Lung microvascular endothelial cell (primary cell): ENCODE measurements around the gene SLCO3A1. TPM values are rescaled to one million over a fixed set of nuclear protein-coding genes. Genes with fewer than 3 reads are reported as not detected.

ENCODE experiments used
- DNase-seq, 2 donors: peaks; one replicate each; pipeline versions ENCODE4 v3.0.0 to v3.0.0-alpha.2; 2010; ENCODE audit warnings: low read depth in 2 of 2
- total RNA-seq: library from RNA; depleted of rRNA; stranded (reverse); fragments of >200 nt; gene quantifications from 2 replicates; pipeline ENCODE4 v1.2.1, GENCODE V29; 2014

Gene SLCO3A1
- total RNA-seq, 1 donor from 2014 or later = 0.20 TPM

GRCh38 chr15:91997163-91997562 is 143.7 kb downstream of the SLCO3A1 start:
- DNase-seq = no peak

GRCh38 chr15:92000709-92001108 is 147.2 kb downstream of the SLCO3A1 start:
- DNase-seq = no peak

GRCh38 chr15:92001307-92001706 is 147.8 kb downstream of the SLCO3A1 start:
- no peak for DNase-seq

GRCh38 chr15:92002666-92003065 is 149.2 kb downstream of the SLCO3A1 start:
- DNase-seq = no peak

GRCh38 chr15:92003515-92004067 is 150.1 kb downstream of the SLCO3A1 start:
- no peak for DNase-seq

GRCh38 chr15:92005154-92005553 is 151.6 kb downstream of the SLCO3A1 start:
- no peak for DNase-seq

- DNase-seq = no peak
Measured at GRCh38 chr15:92006186-92007028, 152.9 kb downstream of the SLCO3A1 start.

- DNase-seq = no peak
Measured at GRCh38 chr15:92009162-92009561, 155.7 kb downstream of the SLCO3A1 start.

- no peak for DNase-seq
Measured at GRCh38 chr15:92011611-92012367, 158.3 kb downstream of the SLCO3A1 start.

GRCh38 chr15:92012368-92012629 is 158.8 kb downstream of the SLCO3A1 start:
- DNase-seq = no peak

GRCh38 chr15:92012881-92013280 is 159.4 kb downstream of the SLCO3A1 start:
- no peak for DNase-seq

GRCh38 chr15:92014281-92015030 is 160.9 kb downstream of the SLCO3A1 start:
- no peak for DNase-seq

GRCh38 chr15:92017882-92018534 is 164.5 kb downstream of the SLCO3A1 start:
- no peak for DNase-seq

- no peak for DNase-seq
Measured at GRCh38 chr15:92018535-92019239, 165.2 kb downstream of the SLCO3A1 start.

- DNase-seq = no peak
Measured at GRCh38 chr15:92019706-92020105, 166.2 kb downstream of the SLCO3A1 start.

- DNase-seq = no peak
Measured at GRCh38 chr15:92020207-92020606, 166.7 kb downstream of the SLCO3A1 start.

GRCh38 chr15:92020804-92021203 is 167.3 kb downstream of the SLCO3A1 start:
- no peak for DNase-seq

- DNase-seq = no peak
Measured at GRCh38 chr15:92021792-92022191, 168.3 kb downstream of the SLCO3A1 start.

- no peak for DNase-seq
Measured at GRCh38 chr15:92023965-92024364, 170.5 kb downstream of the SLCO3A1 start.

GRCh38 chr15:92025706-92026270 is 172.3 kb downstream of the SLCO3A1 start:
- no peak for DNase-seq

GRCh38 chr15:92028389-92028724 is 174.8 kb downstream of the SLCO3A1 start:
- DNase-seq = no peak
